ENCODE results near the gene MYMK. TPM values are rescaled to one million over a fixed set of nuclear protein-coding genes. Genes with fewer than 3 reads are reported as not detected.
A peak's percentile ranks its signal among the peaks of the same experiment; 100 is the strongest.

MYMK gene
- total and polyA plus RNA-seq, 2 of the 4 experiments (the other 2 are of a cell fraction) = not detected

DNA sequence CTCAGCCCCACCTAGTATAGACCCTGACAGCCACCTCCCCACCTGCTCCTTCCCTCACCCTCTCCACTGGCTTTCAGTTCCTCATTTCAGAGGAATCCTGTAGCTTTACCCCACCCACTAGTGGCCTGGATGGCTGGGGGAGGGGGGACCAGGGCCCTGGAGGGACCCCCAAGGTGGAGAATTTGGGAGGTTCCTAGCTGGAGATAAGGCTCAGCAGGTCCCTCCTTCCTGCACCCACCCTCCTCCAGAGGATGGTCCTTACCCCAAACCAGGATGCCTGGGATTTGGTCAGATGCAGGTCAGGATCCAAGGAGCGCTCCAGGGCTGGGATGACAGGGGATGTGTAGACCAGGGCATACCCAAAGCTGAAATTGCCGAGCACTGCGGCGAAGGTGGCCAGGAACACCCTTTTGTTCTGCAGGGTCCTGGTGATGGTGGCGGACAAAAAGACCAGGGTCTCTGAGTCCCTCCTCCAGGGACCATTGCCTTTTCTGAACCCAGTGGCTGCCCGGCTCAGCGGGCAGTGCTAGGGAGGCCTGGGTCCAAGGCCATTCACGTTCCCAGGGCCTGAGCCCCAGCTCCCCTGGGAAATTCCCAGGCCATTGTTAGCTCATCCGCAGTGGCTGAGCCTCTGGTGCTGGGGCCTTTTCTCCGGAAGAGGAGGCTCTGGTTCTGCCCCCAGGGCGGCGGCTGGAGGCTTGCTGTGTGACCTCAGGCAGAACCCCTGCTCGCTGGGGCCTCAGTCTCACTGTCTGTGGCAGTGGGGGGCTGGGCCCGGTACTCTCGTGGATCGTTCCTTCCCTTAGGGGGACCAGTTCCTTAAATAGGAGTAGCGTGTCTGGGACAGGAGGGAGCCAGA, 46.5 kb downstream of the MYMK start:
- Histone ChIP-seq H3K4me2 (ENCODE audit: low read depth, low read length) (peak overlapping the region; percentile 70), H4K5ac (ENCODE audit: low read depth, low read length) (no peak overlapping the region), H2BK15ac (ENCODE audit: low read depth, low read length) (no peak overlapping the region), H3K79me1 (ENCODE audit: low read depth in 1 of 2, low read length in 2 of 2) (peaks cover 0 to 10% of the 10 kb centered on the region in 2 experiments; a peak in 1 of 4 replicates), H4K8ac (ENCODE audit: low read depth in 2 of 2, low read length in 2 of 2) (peak overlapping the region in 1 of 2 experiments; percentile 76; a peak in 1 of 4 replicates), H2AK5ac (ENCODE audit: low read depth, low read length) (peak overlapping the region; percentile 28; the same call in 1 of the 2 replicates), H2BK5ac (ENCODE audit: low read depth, low read length, poor library complexity, severe bottlenecking) (no peak overlapping the region), H3K23ac (ENCODE audit: low read depth, low read length) (peak overlapping the region; percentile 7), H3K9me3 (ENCODE audit: control insufficient read depth, insufficient read depth, low read length) (no peaks in the 10 kb centered on the region), H3K36me3 (ENCODE audit: control insufficient read depth, insufficient read depth, low read length) (no peaks in the 10 kb centered on the region; the same call in 1 of the 2 replicates), H3K14ac (replicated peaks; ENCODE audit: low read depth, low read length) (peak overlapping the region; percentile 66; the same call in 1 of the 2 replicates), H3K18ac (ENCODE audit: low read depth, low read length) (no peak overlapping the region), H2BK120ac (ENCODE audit: low read depth, low read length) (no peak overlapping the region), H3K9me1 (ENCODE audit: insufficient read depth, low read length) (no peaks in the 10 kb centered on the region), H3K4me3 (ENCODE audit: insufficient read depth, low read depth, low read length) (peak overlapping the region; percentile 45), H3K27ac (ENCODE audit: insufficient read depth, low read length) (no peak overlapping the region; the same call in 1 of the 2 replicates), H4K91ac (ENCODE audit: insufficient read depth, low read depth, low read length) (no peak overlapping the region), H2AK9ac (replicated peaks; ENCODE audit: low read depth, low read length, poor library complexity) (peak overlapping the region; percentile 90), H2BK20ac (ENCODE audit: low read depth, low read length) (no peak overlapping the region), H3K27me3 (ENCODE audit: control insufficient read depth, insufficient read depth, low read length) (no peaks in the 10 kb centered on the region), H3K4me1 (ENCODE audit: control insufficient read depth, insufficient read depth, low read length) (peaks cover 3% of the 10 kb centered on the region; the same call in 1 of the 2 replicates), H3K56ac (ENCODE audit: extremely low read depth, insufficient read depth, low read length) (no peak overlapping the region), H4K20me1 (ENCODE audit: insufficient read depth, low read length) (no peaks in the 10 kb centered on the region), H2AFZ (replicated peaks; ENCODE audit: low read length, poor library complexity) (peak overlapping the region; percentile 92), H3K4ac (ENCODE audit: low read depth, low read length) (0 out of 2 replicates have a peak overlapping the region, but pooled peaks have one; percentile 35), H3K9ac (ENCODE audit: low read depth, low read length) (peak overlapping the region; percentile 36)
- peak; percentile 10 for ATAC-seq (ENCODE audit: low read depth)
- CTCF ChIA-PET = no interaction called here
- no peak for TF ChIP-seq BHLHE40 (IDR thresholded peaks at IDR 0.05; ENCODE audit: low read depth, low read length)
- TF ChIP-seq POLR2A (IDR thresholded peaks at IDR 0.05; ENCODE audit: low read depth, low read length) = no peak
- no peak for TF ChIP-seq MAFK (IDR thresholded peaks at IDR 0.05; ENCODE audit: low read depth, low read length)
- TF ChIP-seq RAD21 (IDR thresholded peaks at IDR 0.05; ENCODE audit: low read length) = no peak
- no peak for TF ChIP-seq CHD1 (IDR thresholded peaks at IDR 0.05; ENCODE audit: low read depth, low read length)
- no peak for TF ChIP-seq RFX5 (IDR thresholded peaks at IDR 0.05; ENCODE audit: low read depth, low read length)
- TF ChIP-seq, protein P1, sequence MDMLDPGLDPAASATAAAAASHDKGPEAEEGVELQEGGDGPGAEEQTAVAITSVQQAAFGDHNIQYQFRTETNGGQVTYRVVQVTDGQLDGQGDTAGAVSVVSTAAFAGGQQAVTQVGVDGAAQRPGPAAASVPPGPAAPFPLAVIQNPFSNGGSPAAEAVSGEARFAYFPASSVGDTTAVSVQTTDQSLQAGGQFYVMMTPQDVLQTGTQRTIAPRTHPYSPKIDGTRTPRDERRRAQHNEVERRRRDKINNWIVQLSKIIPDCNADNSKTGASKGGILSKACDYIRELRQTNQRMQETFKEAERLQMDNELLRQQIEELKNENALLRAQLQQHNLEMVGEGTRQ (IDR thresholded peaks at IDR 0.05; ENCODE audit: low read depth, low read length) = no peak
- no peak for TF ChIP-seq CEBPB (IDR thresholded peaks at IDR 0.05; ENCODE audit: low read depth, low read length)
- TF ChIP-seq, protein P2, sequence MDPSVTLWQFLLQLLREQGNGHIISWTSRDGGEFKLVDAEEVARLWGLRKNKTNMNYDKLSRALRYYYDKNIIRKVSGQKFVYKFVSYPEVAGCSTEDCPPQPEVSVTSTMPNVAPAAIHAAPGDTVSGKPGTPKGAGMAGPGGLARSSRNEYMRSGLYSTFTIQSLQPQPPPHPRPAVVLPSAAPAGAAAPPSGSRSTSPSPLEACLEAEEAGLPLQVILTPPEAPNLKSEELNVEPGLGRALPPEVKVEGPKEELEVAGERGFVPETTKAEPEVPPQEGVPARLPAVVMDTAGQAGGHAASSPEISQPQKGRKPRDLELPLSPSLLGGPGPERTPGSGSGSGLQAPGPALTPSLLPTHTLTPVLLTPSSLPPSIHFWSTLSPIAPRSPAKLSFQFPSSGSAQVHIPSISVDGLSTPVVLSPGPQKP (IDR thresholded peaks at IDR 0.05; ENCODE audit: borderline replicate concordance, low read depth, low read length) = no peak
- BruUV-seq (replicated peaks) = no TSS peak
- intact Hi-C loops (cut with micrococcal nuclease) (no loop called here), dilution Hi-C loops (cut with HindIII; ENCODE audit: low sequenced_read_pairs, unreplicated experiment) (no loop called here), in situ Hi-C loops (cut with MboI; ENCODE audit: low sequenced_read_pairs) (loop anchor here (25.0 kb wide), 1 partner anchor 441 kb away; the partner anchor contains the start of gene GTF3C5)
- POLR2A ChIA-PET (ENCODE audit: unreplicated experiment) = no interaction called here
- peak; percentile 17 for DNase-seq
- WGBS, 2 experiments (ENCODE audit: extremely low coverage in 2 of 2, insufficient read length in 1 of 2) = 73% methylated on average over 3 of the region's 17 CpGs; no CpG with 5 or more reads in 1 of the 2 experiments
